GM12872 (cell line): ENCODE results near the gene ITGA1.

Experiments used
- CTCF ChIP-seq: IDR thresholded peaks from 3 replicates; pipeline ENCODE4 v1.5.1; 2011; ENCODE audit warnings: low read depth, mild to moderate bottlenecking, low read length, moderate library complexity; ENCODE audit not compliant: insufficient read depth

Gene ITGA1

GRCh38 chr5:52796031-52796430 is 8.3 kb downstream of the ITGA1 start:
- no peak for TF ChIP-seq CTCF

- TF ChIP-seq CTCF = no peak
These were observed 8.9 kb downstream of the ITGA1 start for GRCh38 chr5:52796516-52797103.

- no peak for TF ChIP-seq CTCF
These were observed 11.2 kb downstream of the ITGA1 start for GRCh38 chr5:52798938-52799337.

GRCh38 chr5:52799358-52799982 is 11.8 kb downstream of the ITGA1 start:
- no peak for TF ChIP-seq CTCF

- TF ChIP-seq CTCF = no peak
These were observed 12.3 kb downstream of the ITGA1 start for GRCh38 chr5:52799983-52800393.

GRCh38 chr5:52800394-52801213 is 12.9 kb downstream of the ITGA1 start:
- TF ChIP-seq CTCF = no peak; the same call in 2 of the 3 replicates

- TF ChIP-seq CTCF = no peak
These were observed 13.6 kb downstream of the ITGA1 start for GRCh38 chr5:52801329-52801728.
